ENCODE results near the gene SLC18B1. TPM values are rescaled to one million over a fixed set of nuclear protein-coding genes. Genes with fewer than 3 reads are reported as not detected.
"Not testable (repeated sequence)": the region's sequence is repeated elsewhere in the genome, so short reads cannot be mapped to it uniquely, and the experiment has no call there.

SLC18B1 gene
- total RNA-seq, 6 donors from 2014 or later = 3.6 to 12.0 (median 6.2) TPM

GRCh38 chr6:132785936-132786335, 12.5 kb downstream of the SLC18B1 start:
- H3K27ac ChIP-seq = no peak overlapping the region
- TF ChIP-seq POLR2A (IDR thresholded peaks at IDR 0.05) = no peak
- TF ChIP-seq POLR2AphosphoS5 (IDR thresholded peaks at IDR 0.05) = no peak
- no peak for TF ChIP-seq CTCF (IDR thresholded peaks at IDR 0.05)
- no peak for TF ChIP-seq EP300 (IDR thresholded peaks at IDR 0.05)
- no peaks in the 10 kb centered on the region for H3K27me3 ChIP-seq
- no peaks in the 10 kb centered on the region for H3K9me3 ChIP-seq
- DNase-seq = no peak
- no peak for ATAC-seq (ENCODE audit: low FRiP score in 2 of 2)
- no peak overlapping the region for H3K4me3 ChIP-seq
- WGBS, 2 donors = 95 to 96% methylated on average over 7 of the region's 7 CpGs
- peaks cover 0 to 6% (median 1%) of the 10 kb centered on the region in 4 donors for H3K36me3 ChIP-seq
- peaks cover 0 to 3% (median 0%) of the 10 kb centered on the region in 4 donors for H3K4me1 ChIP-seq

GRCh38 chr6:132780770-132781371, 17.6 kb downstream of the SLC18B1 start:
- Histone ChIP-seq H3K9me3 (no peaks in the 10 kb centered on the region), H3K27ac (no peak overlapping the region), H3K4me1 (no peaks in the 10 kb centered on the region), H3K4me3 (no peak overlapping the region), H3K27me3 (no peaks in the 10 kb centered on the region), H3K36me3 (peaks cover 0 to 22% (median 0%) of the 10 kb centered on the region in 4 donors)
- no peak for TF ChIP-seq EP300 (IDR thresholded peaks at IDR 0.05)
- peak in 1 of 6 experiments; percentile 18 for TF ChIP-seq CTCF (IDR thresholded peaks at IDR 0.05)
- 46 to 98% methylated on average over 2 of the region's 2 CpGs for WGBS, 2 donors
- DNase-seq (no peak), ATAC-seq (ENCODE audit: low FRiP score in 2 of 2) (no peak)

- not testable (repeated sequence) for H3K27me3 ChIP-seq; ATAC-seq (ENCODE audit: low FRiP score in 2 of 2); H3K4me3 ChIP-seq; H3K4me1 ChIP-seq; DNase-seq; H3K9me3 ChIP-seq; H3K27ac ChIP-seq
- peaks cover 0 to 23% (median 0%) of the 10 kb centered on the region in 4 donors for H3K36me3 ChIP-seq
- 93 to 95% methylated on average over 8 of the region's 8 CpGs for whole genome bisulfite sequencing, 2 donors
Measured at GRCh38 chr6:132777881-132778280, 20.6 kb downstream of the SLC18B1 start.

GRCh38 chr6:132768051-132768517, 30.4 kb downstream of the SLC18B1 start:
- WGBS, 2 donors = 19 to 43% methylated on average over 6 of the region's 6 CpGs
- DNase-seq = peak; percentile 45 to 69
- Histone ChIP-seq H3K4me3 (no peak overlapping the region), H3K27me3 (no peaks in the 10 kb centered on the region), H3K36me3 (peaks cover 0 to 22% (median 0%) of the 10 kb centered on the region in 4 donors), H3K4me1 (peaks cover 0 to 13% (median 5%) of the 10 kb centered on the region in 4 donors), H3K9me3 (no peaks in the 10 kb centered on the region), H3K27ac (no peak overlapping the region)
- ATAC-seq (ENCODE audit: low FRiP score in 2 of 2) = peak; percentile 80 to 91
- TF ChIP-seq POLR2A (IDR thresholded peaks at IDR 0.05) = no peak
- TF ChIP-seq POLR2AphosphoS5 (IDR thresholded peaks at IDR 0.05) = no peak
- TF ChIP-seq CTCF (IDR thresholded peaks at IDR 0.05) = peak; percentile 32 to 92 (median 80)
- no peak for TF ChIP-seq EP300 (IDR thresholded peaks at IDR 0.05)

- no peak overlapping the region for H3K27ac ChIP-seq
- peaks cover 0 to 4% (median 0%) of the 10 kb centered on the region in 4 donors for H3K36me3 ChIP-seq
- peaks cover 0 to 13% (median 5%) of the 10 kb centered on the region in 4 donors for H3K4me1 ChIP-seq
- no peaks in the 10 kb centered on the region for H3K27me3 ChIP-seq
- no peaks in the 10 kb centered on the region for H3K9me3 ChIP-seq
- WGBS, 2 donors = 96 to 100% methylated on average over 1 of the region's 1 CpG
- ATAC-seq (ENCODE audit: low FRiP score in 2 of 2) (no peak), DNase-seq (no peak)
- H3K4me3 ChIP-seq = no peak overlapping the region
- no peak for TF ChIP-seq EP300 (IDR thresholded peaks at IDR 0.05)
- TF ChIP-seq POLR2AphosphoS5 (IDR thresholded peaks at IDR 0.05) = no peak
- no peak for TF ChIP-seq CTCF (IDR thresholded peaks at IDR 0.05)
- no peak for TF ChIP-seq POLR2A (IDR thresholded peaks at IDR 0.05)
Measured at GRCh38 chr6:132765560-132765959, 32.9 kb downstream of the SLC18B1 start.
